ACHN (cell line): ENCODE data around the gene ANKRD52.
"Not testable (repeated sequence)": the region's sequence is repeated elsewhere in the genome, so short reads cannot be mapped to it uniquely, and the experiment has no call there.

ENCODE experiments used
- DNase-seq: peaks from one replicate; pipeline ENCODE4 v3.0.0-alpha.2; 2015
- in situ Hi-C: cut with HindIII; loops from 2 replicates; pipeline ENCODE4 v1.10.0; 2017; ENCODE audit warnings: low sequenced_read_pairs, low pct_ligation_motif_present, low pct_unique_long_range_greater_than_20kb

ANKRD52 gene

DNA sequence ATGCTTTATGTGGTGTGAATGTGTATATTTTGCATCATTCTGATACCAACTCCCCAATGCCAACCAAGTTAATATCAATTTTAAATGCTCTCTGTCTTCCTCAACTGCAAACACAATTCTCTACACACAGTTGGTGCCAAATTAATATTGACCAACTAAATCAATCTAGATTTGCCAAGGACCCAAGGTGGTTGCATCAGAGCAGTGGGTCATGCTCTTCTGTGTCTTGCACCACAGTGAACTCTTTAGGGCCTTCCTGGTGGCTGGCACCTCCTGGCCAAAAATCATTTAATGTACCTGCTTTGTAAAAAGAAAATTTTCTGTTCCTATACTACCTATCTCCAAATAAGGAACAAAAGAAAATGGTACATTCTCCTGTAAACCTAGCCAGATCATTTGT, 22.7 kb upstream of the ANKRD52 start:
- in situ Hi-C loops, result no loop called here

DNA sequence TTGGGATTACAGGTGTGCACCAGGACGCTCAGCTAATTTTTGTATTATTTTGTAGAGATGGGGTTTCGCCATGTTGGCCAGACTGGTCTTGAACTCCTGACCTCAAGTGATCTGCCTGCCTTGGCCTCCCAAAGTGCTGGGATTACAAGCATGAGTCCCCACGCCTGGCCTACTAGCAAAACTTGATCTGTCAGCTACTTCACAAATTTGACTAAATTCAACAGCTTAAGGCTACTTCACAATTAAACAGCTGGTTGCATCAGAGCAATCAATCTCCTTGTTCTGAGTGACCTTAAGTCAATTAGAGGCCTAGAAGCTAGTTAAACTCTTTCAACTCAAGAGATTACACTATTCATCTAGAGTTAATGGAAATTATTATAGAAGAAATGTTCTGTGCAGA, 20.7 kb upstream of the ANKRD52 start:
- DNase-seq, result no peak

More for the DNA sequence above, 22.7 kb upstream of the ANKRD52 start:
- DNase-seq, result no peak

DNA sequence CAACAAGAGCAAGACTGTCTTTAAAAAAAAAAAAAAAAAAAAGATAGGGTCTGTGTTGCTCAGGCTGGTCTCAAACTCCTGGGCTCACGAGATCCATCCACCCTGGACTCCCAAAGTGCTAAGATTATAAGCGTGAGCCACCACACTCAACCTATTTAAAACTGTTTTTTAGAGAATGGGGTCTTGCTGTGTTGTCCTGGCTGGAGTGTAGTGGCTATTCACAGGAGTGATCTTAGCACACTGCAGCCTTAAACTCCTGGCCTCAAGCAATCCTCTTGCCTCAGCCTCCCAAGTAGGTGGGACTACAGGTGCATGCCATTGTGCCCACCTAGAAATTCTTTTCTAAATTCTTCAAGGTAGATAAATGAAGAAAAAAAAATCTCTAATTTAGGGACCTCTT, 16.1 kb upstream of the ANKRD52 start:
- in situ Hi-C loops, result no loop called here
- DNase-seq, result no peak

More for the DNA sequence above, 20.7 kb upstream of the ANKRD52 start:
- in situ Hi-C loops, result no loop called here

DNA sequence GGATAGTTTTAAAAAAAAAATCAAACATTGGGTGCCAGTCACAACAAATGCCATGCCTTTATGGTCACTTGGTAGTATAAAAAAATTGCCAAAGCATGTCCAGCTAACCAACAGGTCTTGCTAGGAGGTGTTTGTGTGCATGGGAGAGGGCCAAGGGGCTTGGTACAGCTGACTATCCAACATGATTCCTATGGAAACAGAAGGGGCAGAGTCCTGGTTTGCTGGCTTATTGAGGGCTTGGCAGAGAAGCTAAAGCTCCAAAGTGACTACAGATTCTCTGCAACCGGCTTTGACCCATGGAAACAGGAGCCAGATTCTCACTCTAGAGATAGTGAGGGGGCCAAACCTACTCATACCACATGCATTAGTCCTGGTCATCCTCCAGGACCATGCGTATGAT, 14.3 kb upstream of the ANKRD52 start:
- in situ Hi-C loops, DNase-seq: not testable (repeated sequence)

DNA sequence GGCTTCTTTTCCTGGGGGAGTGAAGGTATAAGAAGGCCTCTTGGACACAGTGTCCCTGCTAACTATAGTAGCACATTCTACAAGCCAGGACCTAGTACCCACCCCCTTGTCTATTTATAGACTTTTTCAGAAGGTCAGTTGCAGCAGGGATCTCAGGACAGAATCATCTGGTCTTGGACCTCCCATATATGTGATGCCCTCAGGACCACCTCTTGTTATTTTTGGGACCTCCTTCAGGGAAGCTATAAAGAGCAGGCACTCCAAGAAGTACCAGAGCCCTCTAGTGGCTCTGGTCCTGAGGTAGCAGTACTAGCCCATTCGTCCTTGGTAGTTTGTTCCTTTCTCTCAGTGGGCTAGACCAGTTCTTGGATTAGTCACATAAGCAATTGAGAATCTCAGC, 12.8 kb upstream of the ANKRD52 start:
- DNase-seq, result peak; percentile 48
- in situ Hi-C loops, result no loop called here

DNA sequence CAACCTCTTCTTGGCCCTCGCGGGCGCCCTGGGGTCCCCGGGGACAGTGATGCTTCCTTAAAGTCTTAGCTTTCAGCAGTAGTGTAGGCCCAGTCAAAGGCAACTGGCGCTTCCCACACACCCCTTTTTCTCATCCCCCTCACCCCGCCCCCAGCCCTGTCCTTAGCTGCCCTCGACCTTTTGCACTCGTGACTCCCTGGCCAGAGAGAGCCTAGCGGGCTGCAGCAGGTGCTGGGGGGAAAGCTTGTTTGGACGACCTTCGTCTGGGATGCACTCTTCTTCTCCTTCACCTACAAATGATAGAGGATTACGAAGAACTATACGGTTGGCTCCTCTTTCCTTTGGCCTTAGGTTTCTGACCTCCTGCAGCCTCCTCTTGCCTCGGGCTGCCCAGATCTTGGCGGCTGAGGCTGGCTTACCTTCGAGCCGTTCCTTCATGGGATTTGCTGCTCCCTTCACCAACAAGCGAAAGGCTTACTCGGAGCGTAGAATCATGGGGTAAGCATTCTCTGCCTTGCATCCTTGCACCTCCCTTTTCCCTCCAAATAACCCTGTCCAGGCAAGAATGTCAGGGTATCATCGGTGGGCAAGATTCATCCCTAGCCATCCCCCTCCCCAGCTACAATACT, 9.4 kb upstream of the ANKRD52 start:
- DNase-seq, result no peak
- in situ Hi-C loops, result no loop called here

DNA sequence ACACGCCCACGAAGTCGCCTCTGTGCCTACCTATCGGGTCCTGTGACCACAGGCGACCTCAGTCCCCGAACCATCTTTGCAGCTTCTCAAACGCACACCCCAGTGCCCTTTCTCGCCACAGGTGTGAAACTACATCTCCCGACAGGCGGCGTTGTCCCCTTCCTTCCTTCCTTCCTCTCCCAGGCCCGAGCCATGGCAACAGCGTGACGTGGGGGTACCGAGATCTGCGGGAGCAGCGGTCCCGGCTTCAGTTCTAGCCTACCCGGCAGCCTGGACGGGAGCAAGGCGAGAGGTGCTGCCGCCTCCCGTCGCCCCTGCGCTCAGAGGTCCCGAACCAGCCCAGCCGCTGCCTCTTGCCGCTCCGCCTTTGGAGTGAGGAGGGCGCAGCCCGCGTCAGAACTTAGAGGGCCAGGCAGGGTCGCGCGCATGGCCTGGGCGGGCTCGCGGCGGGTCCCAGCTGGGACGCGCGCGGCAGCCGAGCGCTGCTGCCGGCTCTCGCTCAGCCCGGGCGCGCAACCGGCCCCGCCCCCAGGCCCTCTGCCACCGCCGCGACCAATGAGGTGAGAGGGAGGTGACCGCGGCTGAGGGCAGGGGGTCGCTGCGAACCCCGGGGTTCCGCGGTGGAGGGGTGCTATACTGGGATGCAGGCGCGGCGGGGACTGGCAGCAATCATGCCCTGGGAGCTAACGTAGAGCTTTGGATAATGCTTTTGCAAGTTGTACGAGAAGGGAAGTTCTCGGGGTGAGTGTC, 8.7 kb upstream of the ANKRD52 start, which contains the start of gene COQ10A:
Gene COQ10A, plus strand, starts transcription at position 250 of the 750 bp plus-strand sequence. Its CDS starts 177 bp downstream, at position 427.
- peak; percentile 97 for DNase-seq
- in situ Hi-C loops, result no loop called here

DNA sequence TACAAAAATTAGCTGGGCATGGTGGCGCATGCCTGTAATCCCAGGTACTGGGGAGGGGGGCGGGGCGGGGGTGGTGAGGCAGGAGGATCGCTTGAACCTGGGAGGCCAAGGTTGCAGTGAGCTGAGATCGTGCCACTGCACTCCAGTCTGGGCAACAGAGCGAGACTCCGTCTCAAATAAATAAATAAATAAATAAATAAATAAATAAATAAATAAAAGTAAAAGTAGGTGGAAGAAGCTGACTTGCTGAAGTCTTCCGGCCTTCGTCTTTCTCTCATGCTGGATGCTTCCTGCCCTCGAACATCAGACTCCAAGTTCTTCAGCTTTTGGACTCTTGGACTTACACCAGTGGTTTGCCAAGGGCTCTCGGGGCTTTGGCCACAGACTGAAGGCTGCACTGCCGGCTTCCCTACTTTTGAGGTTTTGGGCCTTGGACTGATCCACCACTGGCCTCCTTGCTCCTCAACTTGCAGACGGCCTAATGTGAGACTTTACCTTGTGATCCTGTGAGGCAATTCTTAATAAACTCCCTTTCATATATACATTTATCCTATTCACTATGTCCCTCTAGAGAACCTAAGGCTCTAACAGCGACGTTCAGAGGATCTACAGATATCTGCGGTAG, 8.0 kb upstream of the ANKRD52 start:
- in situ Hi-C loops, DNase-seq: not testable (repeated sequence)

DNA sequence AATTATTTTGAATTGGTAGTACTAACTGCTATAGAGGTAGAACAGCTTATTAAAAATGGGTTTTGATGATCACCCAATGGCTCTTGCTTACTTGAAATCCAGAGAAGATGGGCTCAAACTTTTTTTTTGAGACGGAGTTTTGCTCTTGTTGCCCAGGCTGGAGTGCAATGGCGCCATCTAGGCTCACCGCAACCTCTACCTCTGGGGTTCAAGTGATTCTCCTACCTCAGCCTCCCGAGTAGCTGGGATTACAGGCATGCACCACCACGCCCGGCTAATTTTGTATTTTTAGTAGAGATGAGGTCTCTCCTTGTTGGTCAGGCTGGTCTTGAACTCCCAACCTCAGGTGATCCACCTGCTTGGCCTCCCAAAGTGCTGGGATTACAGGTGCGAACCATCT, 4.8 kb upstream of the ANKRD52 start:
- in situ Hi-C loops, DNase-seq: not testable (repeated sequence)

DNA sequence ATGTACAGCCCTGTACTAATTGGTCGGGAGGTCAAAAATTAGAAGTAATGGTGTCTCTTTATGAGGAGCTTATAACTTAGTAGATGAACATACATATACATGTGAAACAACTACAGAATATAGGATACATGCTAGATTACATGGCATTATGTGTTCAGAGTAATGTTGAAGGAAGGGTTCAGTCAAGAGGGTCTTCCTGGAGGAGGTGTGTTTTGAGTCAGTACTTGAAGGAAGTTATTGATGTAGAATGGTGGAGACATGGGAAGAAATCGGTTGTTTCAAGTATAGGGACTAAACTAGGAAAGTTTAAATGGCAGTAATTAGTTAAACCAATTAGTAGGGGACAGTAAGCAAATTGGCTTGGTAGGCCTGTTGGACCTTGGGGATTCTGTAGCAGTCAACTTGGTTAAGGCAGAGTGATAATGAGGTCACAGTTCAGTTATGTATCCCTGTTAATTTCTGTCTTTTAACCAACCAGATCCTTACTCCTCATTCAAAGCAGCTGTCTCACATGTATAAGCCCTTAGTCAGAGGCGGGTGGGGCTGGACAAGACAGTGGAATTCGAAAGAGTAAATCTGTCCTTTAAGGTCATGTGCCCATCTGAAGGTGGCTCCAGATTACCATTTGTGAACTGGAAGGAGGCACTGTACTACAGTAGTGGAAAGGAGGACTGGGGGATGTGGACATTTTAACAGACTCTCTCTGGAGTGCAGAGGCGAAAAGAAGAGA, 3.5 kb upstream of the ANKRD52 start:
- peak; percentile 96 for DNase-seq
- in situ Hi-C loops, result no loop called here

DNA sequence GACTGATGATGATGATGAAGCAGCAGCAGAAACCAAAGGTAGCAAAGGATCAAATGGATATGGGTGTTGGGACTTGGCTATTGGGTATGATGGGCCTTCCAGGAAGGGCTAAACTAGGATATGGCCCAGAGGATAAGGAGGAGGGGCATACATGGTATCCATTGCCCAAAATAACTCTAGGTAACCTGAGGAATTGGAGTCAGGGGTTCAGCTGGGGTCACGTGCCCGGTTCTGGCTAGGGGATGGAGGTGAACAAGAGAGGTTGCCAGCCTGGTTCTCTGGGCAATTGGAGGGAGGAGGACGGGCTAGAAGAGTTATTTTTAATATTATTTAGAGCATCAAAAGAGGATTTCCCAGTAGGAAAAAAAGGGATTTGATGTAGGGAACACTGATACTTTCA, 2.7 kb upstream of the ANKRD52 start:
- no peak for DNase-seq
- in situ Hi-C loops, result no loop called here

DNA sequence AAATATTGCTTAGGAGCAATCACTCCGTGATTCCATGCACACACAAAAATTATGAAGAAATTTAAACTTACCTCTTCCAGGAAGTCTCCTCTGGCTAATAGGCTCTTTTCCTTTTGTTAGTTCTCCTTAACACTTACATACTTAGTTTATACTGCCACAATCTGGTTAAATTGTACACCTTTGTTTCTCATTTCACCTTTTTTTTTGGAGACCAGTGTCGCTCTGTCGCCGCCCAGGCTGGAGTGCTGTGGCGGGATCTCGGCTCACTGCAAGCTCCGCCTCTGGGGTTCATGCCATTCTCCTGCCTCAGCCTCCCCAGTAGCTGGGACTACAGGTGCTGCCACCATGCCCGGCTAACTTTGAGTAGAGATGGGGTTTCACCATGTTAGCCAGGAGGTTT, 2.2 kb upstream of the ANKRD52 start:
- no peak for DNase-seq
- in situ Hi-C loops, result no loop called here

DNA sequence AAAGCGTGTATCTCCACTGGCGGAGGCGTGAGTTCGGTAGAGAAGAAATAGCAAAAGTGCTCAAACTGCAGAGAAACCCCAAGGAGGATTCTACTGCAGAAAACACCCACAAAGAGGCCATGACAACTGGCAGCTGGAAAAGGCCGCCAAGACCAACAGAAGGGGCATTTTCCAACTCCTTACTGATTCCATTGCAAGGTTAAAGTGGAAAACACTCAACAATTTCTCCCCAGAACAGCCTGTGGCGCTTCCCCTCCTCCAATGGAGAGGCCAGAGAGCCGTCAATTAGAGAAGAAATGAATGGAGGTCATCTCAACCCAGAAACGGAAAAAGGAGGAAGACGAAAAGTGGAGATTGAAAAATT, 618 bp upstream of the ANKRD52 start:
- in situ Hi-C loops, result no loop called here
- DNase-seq, result no peak

DNA sequence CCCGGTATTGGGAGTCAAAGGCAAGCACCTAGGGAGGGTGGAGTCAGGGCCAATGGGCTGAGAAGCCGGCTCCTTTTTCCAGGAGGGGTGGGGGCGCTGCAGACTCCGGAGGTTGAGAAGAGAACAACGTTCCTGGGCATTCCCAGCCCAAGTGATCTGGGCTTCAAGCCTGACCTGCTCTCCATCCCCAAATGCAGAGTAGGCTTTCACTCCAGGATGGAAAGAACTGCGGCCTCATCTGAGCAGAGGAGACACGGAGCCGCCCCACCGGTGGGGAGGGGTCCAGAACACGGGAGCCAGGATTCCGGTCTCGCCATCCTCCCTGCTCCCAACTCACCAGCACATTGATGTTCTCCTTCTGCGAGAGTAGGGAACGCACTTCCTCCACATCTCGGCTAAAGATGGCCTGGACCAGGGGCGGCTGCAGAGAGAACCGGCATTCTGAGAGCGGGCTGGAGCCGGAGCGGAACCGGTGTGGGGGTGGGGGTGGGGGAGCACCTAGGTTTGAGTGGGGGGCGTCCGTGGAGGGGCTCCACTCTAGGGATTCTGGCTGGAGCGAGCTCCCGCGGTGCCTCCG, 605 bp downstream of the ANKRD52 start:
- in situ Hi-C loops, result no loop called here
- peak; percentile 67 for DNase-seq

DNA sequence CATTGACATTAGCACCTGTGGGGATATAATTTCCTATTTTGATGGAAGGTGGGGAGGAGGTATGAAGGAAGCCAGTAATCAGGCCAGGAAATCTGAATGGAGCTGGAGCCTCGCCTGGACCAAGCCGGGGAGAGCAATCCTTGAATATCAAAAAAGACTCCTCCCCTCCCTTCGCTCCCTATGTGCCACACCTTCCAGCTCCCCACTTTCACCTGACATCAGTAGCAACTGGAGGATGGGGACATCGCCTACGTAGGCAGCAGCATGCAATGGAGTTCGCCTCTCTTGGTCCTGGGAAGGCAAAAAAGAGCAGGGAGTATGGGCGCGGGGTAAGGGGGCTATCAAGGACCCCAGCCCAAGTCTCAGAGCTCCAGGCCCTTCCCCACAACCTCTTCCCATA, 1.1 kb downstream of the ANKRD52 start:
- in situ Hi-C loops, result no loop called here
- DNase-seq, result no peak

DNA sequence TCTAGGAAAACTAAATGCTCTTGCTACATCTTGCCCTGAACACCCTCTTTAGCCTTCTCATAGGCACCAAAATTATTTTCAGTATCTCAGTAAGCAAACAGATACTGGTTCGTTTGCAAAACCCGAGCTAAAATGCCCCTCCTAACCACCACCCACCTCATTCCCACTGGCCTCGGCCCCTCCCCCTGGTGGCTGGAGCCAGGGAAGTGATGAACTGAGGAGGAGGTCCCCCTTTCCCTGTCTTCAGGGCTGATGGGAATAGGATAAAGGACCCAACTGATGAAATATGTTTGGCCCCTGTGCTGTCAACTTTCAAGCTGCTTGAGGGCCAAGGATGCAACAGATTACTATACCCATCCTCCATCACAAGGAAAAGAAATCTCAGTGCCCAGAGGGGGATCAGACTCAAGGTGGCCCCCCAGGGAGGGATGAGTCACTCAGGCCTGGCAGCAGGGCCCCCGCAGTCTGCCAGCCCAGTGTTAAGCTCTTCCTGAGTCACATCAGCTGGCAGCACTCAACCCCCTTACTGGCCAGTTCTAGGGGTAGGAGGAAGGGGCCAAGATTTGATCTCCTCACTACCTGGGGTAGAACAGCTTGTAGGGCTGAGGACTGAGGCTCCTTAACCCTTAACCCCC, 1.7 kb downstream of the ANKRD52 start:
- in situ Hi-C loops, result no loop called here
- DNase-seq, result peak; percentile 36

DNA sequence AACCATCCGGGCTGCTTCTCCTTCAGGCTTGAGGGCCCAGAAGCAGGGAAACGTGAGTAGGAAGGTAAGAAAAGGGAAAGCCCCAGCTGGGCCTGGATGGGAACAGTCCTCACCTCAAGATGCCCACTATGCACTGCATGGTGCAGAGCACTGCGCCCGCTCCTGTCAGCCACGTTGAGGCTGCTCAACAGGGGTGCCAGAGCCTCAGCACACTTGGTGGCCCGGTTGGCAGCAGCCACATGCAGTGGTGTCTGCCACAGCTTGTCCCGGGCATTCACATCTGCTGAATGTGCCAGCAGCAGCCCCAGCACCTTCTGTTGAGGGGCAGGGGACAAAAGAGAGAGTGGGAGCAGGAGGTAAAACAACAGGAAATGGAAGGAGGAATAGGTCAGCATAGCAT, 2.5 kb downstream of the ANKRD52 start:
- in situ Hi-C loops, result no loop called here
- no peak for DNase-seq

DNA sequence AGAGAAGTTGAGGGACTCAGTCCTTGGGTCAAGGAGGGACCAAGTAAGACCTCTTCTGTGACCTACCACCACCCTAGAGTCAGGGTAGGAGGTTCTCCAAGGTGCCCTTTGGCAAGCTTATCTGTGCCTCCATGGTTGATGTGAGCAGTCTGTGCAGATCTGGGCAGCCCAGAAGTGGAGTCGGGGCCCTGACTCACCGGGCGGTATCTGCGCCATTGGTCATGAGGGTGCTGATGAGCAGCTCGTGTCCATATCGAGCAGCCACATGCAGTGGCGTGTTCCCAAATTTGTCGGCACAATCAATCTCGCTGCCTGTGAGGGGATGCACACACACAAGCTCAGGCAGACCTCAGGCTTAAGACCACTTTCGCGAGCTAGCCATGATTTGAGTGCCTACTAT, 5.1 kb downstream of the ANKRD52 start:
- DNase-seq, result no peak
- in situ Hi-C loops, result no loop called here
